ENCODE results near the gene PFN1. TPM values are rescaled to one million over a fixed set of nuclear protein-coding genes. Genes with fewer than 3 reads are reported as not detected.
"Not testable (repeated sequence)": the region's sequence is repeated elsewhere in the genome, so short reads cannot be mapped to it uniquely, and the experiment has no call there.

PFN1 gene
- total RNA-seq, 1 donor from 2014 or later: 370 TPM

DNA sequence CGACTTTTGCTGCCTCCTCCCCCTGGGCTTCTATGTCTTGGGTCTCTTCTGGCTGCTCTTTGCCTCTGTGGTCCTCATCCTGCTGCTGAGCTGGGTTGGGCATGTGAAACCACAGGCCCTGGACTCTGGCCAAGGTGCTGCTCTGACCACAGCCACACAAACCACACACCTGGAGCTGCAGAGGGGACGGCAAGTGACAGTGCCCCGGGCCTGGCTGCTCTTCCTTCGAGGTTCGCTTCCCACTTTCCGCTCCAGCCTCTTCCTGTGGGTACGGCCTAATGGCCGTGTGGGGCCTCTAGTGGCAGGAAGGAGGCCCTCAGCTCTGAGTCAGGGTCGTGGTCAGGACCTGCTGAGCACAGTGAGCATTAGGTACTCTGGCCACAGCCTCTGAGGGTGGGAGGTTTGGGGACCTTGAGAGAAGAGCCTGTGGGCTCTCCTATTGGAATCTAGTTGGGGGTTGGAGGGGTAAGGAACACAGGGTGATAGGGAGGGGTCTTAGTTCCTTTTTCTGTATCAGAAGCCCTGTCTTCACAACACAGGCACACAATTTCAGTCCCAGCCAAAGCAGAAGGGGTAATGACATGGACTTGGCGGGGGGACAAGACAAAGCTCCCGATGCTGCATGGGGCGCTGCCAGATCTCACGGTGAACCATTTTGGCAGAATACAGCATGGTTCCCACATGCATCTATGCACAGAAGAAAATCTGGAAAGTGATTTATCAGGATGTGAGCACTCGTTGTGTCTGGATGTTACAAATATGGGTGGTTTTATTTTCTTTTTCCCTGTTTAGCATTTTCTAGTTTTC lies 14.0 kb downstream of the PFN1 start:
- H3K4me3 Mint-ChIP-seq: no peak overlapping the region
- peaks cover 3% of the 10 kb centered on the region for H3K36me3 Mint-ChIP-seq
- peaks cover 22% of the 10 kb centered on the region for H3K4me1 Mint-ChIP-seq

GRCh38 chr17:4933646-4934045 lies 14.7 kb downstream of the PFN1 start:
- H3K36me3 Mint-ChIP-seq: peaks cover 3% of the 10 kb centered on the region
- peaks cover 16% of the 10 kb centered on the region for H3K4me1 Mint-ChIP-seq
- no peak for TF ChIP-seq CTCF (IDR thresholded peaks at IDR 0.05; ENCODE audit: unreplicated experiment)
- no peak overlapping the region for H3K27ac Mint-ChIP-seq
- H3K4me3 Mint-ChIP-seq: no peak overlapping the region
- no peaks in the 10 kb centered on the region for H3K27me3 Mint-ChIP-seq (ENCODE audit: low read depth)
- no peaks in the 10 kb centered on the region for H3K9me3 Mint-ChIP-seq
- DNase-seq (ENCODE audit: low spot score in 2 of 2, unreplicated experiment in 2 of 2): no peak

More for the DNA sequence above, 14.0 kb downstream of the PFN1 start:
- peak overlapping the region; percentile 39 for H3K27ac Mint-ChIP-seq
- TF ChIP-seq CTCF (IDR thresholded peaks at IDR 0.05; ENCODE audit: unreplicated experiment): no peak
- no peaks in the 10 kb centered on the region for H3K9me3 Mint-ChIP-seq
- DNase-seq (ENCODE audit: low spot score in 2 of 2, unreplicated experiment in 2 of 2): no peak
- H3K27me3 Mint-ChIP-seq (ENCODE audit: low read depth): no peaks in the 10 kb centered on the region

GRCh38 chr17:4932756-4933155 lies 15.6 kb downstream of the PFN1 start:
- Mint-ChIP-seq H3K9me3 (no peaks in the 10 kb centered on the region), H3K27ac (no peak overlapping the region), H3K27me3 (ENCODE audit: low read depth) (no peaks in the 10 kb centered on the region), H3K4me1 (peaks cover 9% of the 10 kb centered on the region), H3K36me3 (peaks cover 3% of the 10 kb centered on the region), H3K4me3 (no peak overlapping the region)
- no peak for DNase-seq (ENCODE audit: low spot score in 2 of 2, unreplicated experiment in 2 of 2)
- TF ChIP-seq CTCF (IDR thresholded peaks at IDR 0.05; ENCODE audit: unreplicated experiment): no peak

- no peak for TF ChIP-seq CTCF (IDR thresholded peaks at IDR 0.05; ENCODE audit: unreplicated experiment)
- H3K27ac Mint-ChIP-seq: no peak within 1 kb of the TSS
Observed at GRCh38 chr17:4931963-4932362, 16.4 kb downstream of the PFN1 start, which contains the start of gene GP1BA. Gene GP1BA (plus strand): TSS chr17:4932277. CDS start chr17:4932605, 328 bp downstream.

GRCh38 chr17:4928881-4929280 lies 19.4 kb downstream of the PFN1 start:
- Mint-ChIP-seq H3K27me3 (ENCODE audit: low read depth) (no peaks in the 10 kb centered on the region), H3K27ac (no peak overlapping the region), H3K9me3 (no peaks in the 10 kb centered on the region), H3K4me1 (peaks cover 4% of the 10 kb centered on the region), H3K36me3 (peaks cover 1% of the 10 kb centered on the region), H3K4me3 (no peak overlapping the region)
- no peak for TF ChIP-seq CTCF (IDR thresholded peaks at IDR 0.05; ENCODE audit: unreplicated experiment)
- no peak for DNase-seq (ENCODE audit: low spot score in 2 of 2, unreplicated experiment in 2 of 2)

More at GRCh38 chr17:4931963-4932362, 16.4 kb downstream of the PFN1 start, which contains the start of gene GP1BA:
- peaks cover 3% of the 10 kb centered on the region for H3K36me3 Mint-ChIP-seq
- no peaks in the 10 kb centered on the region for H3K27me3 Mint-ChIP-seq (ENCODE audit: low read depth)
- DNase-seq (ENCODE audit: low spot score in 2 of 2, unreplicated experiment in 2 of 2): no peak
- no peaks in the 10 kb centered on the region for H3K9me3 Mint-ChIP-seq
- H3K4me1 Mint-ChIP-seq: peaks cover 9% of the 10 kb centered on the region
- H3K4me3 Mint-ChIP-seq: no peak within 1 kb of the TSS

DNA sequence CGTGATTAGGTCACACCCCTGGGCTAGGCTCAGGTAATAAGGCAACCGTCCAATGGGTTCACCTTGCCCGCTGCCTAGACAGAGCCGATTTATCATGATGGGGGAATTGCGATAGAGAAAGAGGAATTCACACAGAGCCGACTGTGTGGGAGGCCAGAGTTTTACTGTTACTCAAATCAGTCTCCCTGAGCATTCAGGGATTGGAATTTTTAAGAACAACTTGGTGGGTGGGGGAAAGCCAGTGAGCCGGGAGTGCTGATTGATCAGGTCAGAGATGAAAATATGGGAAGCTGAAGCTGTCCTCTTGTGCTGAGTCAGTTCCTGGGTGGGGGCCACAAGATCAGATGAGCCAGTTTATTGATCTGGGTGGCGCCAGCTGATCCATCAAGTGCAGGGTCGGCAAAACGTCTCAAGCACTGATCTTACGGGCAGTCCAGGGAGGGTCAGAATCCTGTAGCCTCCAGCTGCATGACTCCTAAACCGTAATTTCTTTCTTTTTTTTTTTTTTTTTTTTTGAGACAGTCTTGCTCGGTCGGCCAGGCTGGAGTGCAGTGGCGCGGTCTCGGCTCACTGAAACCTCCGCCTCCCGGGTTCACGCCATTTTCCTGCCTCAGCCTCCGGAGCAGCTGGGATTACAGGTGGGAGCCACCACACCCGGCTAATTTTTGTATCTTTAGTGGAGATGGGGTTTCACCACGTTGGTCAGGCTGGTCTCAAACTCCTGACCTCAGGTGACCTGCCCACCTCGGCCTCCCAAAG lies 21.6 kb downstream of the PFN1 start:
- H3K36me3 Mint-ChIP-seq; H3K9me3 Mint-ChIP-seq; H3K4me3 Mint-ChIP-seq; H3K27me3 Mint-ChIP-seq (ENCODE audit: low read depth); H3K4me1 Mint-ChIP-seq; DNase-seq (ENCODE audit: low spot score in 2 of 2, unreplicated experiment in 2 of 2): not testable (repeated sequence)
- peak overlapping the region; percentile 37 for H3K27ac Mint-ChIP-seq
